Effector CD4-positive, alpha-beta T cell (primary cell): ENCODE measurements around the gene BTRC.

Source experiments
- DNase-seq: peaks from one replicate; pipeline ENCODE4 v3.0.0-alpha.2; 2020

Gene BTRC

GRCh38 chr10:101550965-101551364 is 197.0 kb downstream of the BTRC start:
- DNase-seq: no peak

GRCh38 chr10:101552442-101552841 is 198.5 kb downstream of the BTRC start:
- DNase-seq: no peak

DNA sequence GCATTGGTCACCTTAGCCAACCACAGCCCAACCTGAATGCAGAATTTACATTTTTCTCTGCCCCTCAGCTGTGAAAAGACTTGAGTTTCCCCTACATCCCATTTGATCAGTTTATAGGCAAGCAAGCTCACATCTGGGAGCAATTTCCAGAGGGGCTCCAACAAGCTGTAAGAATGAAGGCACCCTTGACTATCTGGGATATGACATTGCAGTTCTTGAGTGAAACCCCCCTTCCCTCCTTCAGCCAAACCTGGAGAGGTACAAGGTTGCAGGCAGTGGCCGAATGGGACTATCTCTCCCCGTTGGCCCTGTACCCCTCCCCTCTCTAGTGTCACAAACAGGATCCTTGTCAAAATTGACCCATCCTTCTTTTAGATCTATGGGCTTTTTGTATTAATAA is 203.6 kb downstream of the BTRC start:
- no peak for DNase-seq

DNA sequence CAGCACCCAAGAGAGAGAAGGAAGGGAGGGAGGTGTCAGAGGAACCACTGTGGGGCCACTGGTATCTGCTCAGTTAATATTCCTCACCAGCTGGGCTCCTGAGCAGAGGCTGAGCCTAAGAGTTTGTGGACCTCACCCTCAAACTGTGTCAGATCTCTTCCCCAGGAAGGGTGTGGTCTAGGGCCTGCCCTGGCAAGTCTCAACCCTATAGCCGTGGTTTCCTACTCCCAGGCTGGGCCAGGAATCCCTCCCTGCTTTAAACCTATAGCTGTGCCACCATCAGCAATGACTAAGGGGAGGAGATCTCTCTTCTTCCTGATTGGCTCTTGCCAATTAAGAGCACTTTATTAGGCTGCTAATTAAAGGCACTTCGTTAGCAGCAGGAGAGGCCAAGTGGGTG is 204.2 kb downstream of the BTRC start:
- DNase-seq: no peak

DNA sequence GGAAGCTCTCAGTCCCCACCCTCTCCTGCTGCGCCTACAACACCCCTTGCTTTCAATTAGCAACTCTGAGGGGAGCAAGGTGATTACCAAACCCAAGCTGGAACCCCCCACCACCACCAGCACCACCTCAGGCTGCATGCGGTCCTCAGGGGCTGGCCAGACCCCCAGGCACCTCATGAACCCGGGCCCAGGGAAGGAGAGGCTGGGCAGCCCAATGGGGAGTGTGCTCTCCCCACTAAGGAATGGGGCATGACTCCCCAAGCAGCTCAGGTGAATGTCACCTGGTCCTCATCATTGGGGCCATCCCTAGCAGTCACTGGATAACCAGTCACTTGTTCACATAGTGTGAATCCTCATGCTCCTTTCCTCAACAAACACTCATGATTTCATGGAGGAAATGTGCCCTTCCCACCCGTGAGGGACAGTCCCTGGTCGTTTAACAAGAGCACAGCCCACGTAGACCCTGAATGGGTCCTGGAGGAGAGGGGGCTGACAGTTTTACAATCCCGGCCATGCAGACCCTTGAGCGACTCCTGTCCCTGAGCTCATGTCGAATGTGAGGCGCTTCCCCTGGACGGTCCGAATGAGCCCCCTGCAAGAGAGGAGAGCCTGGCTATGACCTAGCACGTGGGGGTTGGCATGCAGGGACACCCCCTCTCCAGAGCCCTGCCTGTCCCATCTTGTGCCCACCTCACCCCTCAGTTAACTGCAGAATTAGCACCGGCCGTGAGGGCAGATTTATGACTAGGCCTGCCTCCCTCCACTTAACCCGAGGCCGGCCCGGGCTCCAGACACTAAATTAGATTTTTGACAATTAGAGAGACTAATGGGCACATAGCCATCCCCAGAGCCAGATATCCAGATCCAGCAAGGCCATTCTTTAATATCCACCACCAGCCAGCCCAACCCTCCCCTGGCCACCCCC is 205.0 kb downstream of the BTRC start:
- DNase-seq: no peak

DNA sequence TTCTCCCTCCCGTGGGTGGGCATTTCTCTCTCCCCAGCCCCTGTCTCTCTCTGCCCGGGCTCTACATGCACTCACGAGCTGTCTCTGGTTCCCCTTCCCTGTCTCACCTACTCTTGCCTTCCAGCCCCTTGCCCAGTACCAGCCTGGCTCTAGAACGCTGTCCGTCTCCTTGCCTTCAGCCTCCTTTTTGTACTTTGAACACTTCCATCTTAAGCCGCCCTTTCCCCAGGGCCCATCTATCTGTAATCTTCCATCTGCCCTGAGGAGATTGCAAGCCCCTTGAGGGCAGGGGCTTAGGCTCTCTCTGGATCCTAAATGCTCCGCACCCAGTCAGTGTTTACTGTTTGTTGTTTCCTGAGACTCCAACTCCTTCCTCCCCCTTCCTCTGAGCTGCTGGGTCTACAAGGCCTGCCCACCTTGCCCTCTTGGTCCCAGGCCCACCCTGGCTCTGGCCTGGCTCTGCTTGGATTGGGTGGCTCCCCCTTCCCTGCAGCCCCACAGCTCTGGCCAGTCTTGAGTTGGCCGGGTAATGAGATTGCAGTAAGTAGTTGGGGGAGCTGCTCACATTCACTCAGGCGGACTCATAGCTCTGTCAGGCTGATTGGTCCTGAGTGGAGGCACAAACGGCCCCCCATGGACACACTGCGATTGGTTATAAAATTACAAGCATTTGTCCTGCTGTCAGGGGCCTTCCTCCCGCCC is 205.8 kb downstream of the BTRC start:
- no peak for DNase-seq

GRCh38 chr10:101560298-101561067 is 206.5 kb downstream of the BTRC start:
- DNase-seq: no peak

DNA sequence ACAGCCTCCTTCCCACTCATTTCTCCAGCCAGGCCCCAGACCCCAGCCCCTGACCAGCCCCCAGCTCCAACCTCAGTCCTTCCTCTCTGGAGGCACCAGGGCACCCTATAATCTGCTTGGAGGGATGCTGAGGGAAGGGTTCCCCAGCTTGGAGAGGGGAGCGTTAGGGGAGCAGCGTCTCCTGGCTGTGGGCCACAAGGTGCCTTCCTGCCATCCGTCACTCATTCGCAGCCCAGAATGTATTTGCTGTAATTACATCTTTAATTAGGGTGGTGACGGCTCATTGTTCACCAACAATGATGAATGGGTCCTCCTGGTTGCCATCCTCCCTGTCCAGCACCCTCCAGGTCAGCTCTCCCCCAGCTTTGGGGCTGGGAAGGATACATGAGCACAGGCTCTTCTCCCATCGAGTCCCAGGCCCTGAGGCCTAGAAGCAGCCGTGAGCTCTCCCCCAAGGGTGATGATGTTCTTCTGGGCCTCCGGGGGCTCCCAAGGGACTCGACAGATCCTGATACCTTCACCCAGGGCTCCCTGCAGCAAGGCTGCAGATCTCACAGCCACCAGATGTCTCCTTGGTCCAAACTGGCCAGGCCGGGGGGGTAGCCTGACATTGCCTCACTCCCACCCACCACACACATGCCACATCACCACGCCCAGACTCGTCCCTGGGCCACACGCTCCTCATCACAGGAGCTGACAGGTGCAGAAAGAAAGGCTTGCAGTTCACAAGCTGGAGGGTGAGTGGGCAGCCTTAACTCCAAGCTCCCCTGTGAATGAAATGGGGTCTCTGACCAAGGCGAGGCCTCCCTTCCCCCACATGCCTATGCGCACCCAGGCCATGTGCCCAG is 207.3 kb downstream of the BTRC start:
- no peak for DNase-seq

DNA sequence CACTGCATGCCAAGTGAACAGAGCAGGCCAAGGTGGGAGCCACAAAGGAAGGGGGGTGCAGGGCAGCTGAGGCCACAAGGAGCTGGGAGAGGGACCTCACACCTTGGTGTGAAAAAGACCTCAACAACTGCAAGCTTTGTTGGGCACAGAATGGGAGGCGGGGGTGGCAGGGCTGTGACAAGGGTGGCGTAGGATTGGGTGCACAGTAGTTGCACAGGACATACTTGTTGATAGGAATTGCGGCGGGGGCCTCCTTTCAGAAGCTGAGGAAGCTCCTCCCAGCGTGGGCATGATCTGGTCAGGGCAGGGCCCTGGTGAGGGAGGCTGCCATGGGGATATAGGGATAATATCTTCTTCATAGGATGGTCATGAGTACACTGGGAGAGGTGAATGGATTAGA is 208.3 kb downstream of the BTRC start:
- no peak for DNase-seq

- no peak for DNase-seq
Measured at GRCh38 chr10:101563007-101563406, 209.0 kb downstream of the BTRC start.

DNA sequence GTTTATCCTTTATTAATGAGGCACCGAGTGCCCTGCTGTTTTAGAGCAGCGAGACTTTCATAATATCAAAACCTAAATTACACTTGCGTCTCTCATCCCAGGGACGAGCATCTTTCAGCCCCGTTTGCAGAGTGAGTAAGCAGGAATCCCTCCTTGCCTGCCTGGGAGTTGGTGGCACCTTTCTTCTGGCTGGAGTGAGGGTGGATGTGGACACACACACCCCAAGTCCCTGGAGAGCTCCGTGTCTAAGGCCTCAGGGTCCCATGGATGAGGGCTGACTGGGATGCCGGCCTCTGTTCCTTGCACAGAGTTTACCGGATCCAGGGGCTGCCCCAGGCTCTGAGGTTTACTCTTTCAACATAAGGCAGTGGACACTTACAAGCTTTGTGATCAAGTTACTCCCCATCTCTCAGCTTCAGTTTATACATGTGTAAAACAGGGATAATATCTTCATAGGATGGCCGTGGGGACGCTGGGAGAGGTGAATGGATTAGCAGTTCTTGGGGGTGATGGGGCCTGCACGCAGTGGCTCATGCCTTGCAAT is 209.6 kb downstream of the BTRC start:
- no peak for DNase-seq

DNA sequence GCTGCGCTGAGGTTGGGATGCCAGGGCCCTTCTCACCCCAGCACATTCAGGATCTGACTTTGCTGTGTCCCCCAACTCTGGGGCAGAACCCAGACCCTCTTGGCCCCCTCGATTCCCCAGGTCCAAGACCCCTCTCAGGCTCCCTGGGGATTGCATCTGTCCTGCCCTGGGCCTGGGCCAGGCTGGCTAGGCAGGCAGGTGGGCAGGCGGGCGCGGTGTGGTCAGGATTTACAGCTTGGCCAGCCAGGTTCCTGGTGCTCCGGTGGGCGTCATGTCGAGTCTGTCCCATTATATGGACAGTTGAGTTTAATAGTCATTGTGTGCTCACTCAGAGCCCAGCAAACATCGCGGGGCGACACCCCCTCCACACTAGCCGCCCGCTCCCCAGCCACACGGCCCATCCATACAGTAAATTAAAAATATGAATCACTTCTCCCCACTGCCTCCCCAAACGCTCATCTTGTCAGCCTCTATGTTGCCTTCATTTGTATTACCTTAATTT is 210.6 kb downstream of the BTRC start:
- DNase-seq: no peak

GRCh38 chr10:101565370-101565900 is 211.5 kb downstream of the BTRC start:
- no peak for DNase-seq

- no peak for DNase-seq
Measured at GRCh38 chr10:101565936-101566332, 212.0 kb downstream of the BTRC start.

DNA sequence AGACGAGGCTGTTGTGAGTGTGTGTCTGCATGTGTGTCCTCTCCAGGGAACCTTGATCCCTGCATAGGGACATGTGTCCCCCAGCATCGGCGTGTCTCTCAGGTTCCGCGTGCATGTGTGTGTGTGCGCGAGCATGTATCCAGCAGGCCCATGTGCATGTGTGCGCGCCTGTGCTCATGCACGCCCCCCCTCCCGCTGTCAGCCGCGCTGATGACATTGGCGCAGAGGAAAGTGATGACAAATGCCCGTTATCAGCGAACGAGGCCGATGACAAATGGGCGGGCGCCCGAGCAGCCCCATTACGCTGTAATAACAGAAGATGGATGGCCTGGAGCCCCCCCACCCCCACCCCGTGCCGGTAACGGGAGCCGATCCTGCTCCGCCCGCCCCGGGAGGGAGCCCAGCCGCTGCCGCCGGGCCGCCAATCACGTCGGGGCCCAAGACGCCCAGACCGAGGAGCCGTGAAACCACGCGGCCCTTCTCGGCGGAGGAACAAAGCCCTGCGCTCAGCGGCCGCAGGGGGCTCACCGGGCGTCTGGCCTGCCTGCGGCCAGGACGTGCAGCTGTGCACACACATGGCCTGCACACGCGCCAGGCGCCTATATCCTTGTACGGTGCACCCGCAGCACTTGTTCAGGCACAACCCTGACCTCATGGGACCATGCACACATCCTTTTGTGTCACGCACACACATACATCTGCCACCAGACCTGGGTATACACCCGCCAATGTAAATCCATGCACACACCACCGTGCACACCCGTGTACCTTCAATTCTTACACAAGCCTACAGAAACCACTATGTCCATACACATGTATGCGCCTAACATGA is 212.6 kb downstream of the BTRC start:
- DNase-seq: no peak

DNA sequence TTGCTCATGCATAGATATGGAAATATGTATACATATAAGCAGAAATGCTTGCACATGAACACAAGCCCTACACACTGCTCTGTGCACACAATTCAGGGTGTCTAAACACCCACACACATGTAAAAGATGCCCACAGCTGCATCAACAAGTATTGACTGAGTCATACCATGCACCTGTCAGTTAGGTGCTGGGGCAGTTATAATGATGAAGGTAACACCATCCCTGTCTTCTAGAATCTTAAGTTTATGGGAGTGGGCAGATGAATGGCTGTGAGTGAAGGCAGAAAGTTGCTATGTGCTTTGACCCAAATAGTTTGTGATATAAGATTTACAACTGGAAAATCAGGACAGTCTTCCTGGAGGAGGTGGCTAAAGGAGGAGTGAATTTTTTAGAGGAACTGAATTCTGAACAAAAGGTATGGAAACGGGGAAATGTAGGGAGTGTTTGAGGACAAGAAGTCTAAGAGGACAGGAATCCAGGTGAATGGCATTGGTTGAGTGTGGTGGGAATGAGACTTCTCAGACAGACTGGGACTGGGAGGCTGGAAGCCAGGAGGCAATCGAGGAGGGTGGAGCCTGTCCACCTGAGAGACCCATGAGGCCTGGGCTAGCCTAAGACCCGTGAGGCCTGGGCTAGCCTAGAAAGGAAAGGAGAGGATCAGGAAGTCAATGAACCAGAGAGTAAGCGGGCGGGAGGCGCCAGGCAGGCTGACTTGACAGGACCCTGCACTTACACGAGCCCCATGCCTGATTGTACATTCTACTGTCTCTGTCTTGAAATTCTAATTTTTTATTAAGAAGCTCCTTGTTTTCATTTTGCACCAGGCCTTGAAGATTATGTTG is 213.4 kb downstream of the BTRC start:
- DNase-seq: no peak

DNA sequence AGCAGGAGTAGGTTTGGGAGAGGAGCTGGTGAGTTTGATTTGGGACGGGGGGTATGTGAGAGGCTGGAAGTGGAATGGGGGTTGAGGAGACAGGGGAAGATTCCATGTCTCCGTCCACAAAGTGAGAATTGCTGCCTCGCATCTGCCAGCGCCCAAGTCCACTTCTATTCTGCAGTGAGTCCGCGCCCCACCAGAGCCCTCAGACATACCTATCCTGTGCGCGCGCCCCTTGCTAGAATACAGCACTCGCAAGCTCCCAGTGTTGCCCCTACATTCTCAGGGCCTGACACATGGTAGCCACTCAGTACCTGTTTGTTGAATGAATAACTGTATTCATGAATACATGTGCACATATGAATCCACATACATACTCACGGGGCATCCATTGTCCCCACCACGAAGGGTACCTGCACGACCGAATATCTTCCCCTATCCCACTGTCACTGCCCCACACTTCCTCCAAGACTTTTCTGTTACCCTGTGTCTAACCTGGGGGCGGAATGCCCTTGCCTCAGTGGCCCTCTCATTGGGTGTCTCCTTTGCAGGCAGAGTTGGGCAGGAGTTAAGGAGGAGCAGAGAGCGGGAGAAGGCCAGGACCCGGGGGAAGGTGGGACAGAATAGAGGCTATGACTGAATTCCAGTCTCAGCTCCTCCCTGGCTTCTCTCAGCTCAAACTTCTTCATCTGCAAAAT is 214.2 kb downstream of the BTRC start:
- no peak for DNase-seq

GRCh38 chr10:101569323-101569621 is 215.3 kb downstream of the BTRC start:
- no peak for DNase-seq
